IPS-15b (cell line): Measurements from ENCODE around the gene ABR.
A peak's percentile ranks its signal among the peaks of the same experiment; 100 is the strongest.
"Not testable (repeated sequence)": the region's sequence is repeated elsewhere in the genome, so short reads cannot be mapped to it uniquely, and the experiment has no call there.

Experiments
- H3K27me3 ChIP-seq: one replicate; pipeline ENCODE4 v1.6.1; 2013; ENCODE audit warnings: low read length; ENCODE audit not compliant: control insufficient read depth, insufficient read depth
- H3K36me3 ChIP-seq: one replicate; pipeline ENCODE4 v1.6.1; 2013; ENCODE audit warnings: low read length; ENCODE audit not compliant: control insufficient read depth, insufficient read depth
- H3K4me1 ChIP-seq: one replicate; pipeline ENCODE4 v1.6.1; 2013; ENCODE audit warnings: mild to moderate bottlenecking, low read length; ENCODE audit not compliant: control insufficient read depth, insufficient read depth
- H3K4me3 ChIP-seq: one replicate; pipeline ENCODE4 v1.5.1; 2013; ENCODE audit warnings: low read depth, low read length
- H3K9ac ChIP-seq: one replicate; pipeline ENCODE4 v1.6.1; 2013; ENCODE audit warnings: low read depth, mild to moderate bottlenecking, low read length
- H3K9me3 ChIP-seq: one replicate; pipeline ENCODE4 v1.6.1; 2013; ENCODE audit warnings: mild to moderate bottlenecking, low read length; ENCODE audit not compliant: control insufficient read depth, insufficient read depth

The ABR gene

GRCh38 chr17:1122533-1123392 is 57.0 kb downstream of the ABR start:
- Histone ChIP-seq H3K4me3 (no peak overlapping the region), H3K9ac (no peak overlapping the region), H3K4me1 (no peaks in the 10 kb centered on the region), H3K9me3 (no peaks in the 10 kb centered on the region), H3K36me3 (no peaks in the 10 kb centered on the region), H3K27me3 (no peaks in the 10 kb centered on the region)

GRCh38 chr17:1121442-1121817 is 58.4 kb downstream of the ABR start:
- H3K9me3 ChIP-seq, H3K27me3 ChIP-seq, H3K4me3 ChIP-seq, H3K9ac ChIP-seq, H3K4me1 ChIP-seq, H3K36me3 ChIP-seq: not testable (repeated sequence)

GRCh38 chr17:1120596-1121441 is 59.0 kb downstream of the ABR start:
- no peaks in the 10 kb centered on the region for H3K27me3 ChIP-seq
- no peak overlapping the region for H3K9ac ChIP-seq
- no peaks in the 10 kb centered on the region for H3K9me3 ChIP-seq
- H3K4me1 ChIP-seq: no peaks in the 10 kb centered on the region
- H3K36me3 ChIP-seq: no peaks in the 10 kb centered on the region
- H3K4me3 ChIP-seq: no peak overlapping the region

DNA sequence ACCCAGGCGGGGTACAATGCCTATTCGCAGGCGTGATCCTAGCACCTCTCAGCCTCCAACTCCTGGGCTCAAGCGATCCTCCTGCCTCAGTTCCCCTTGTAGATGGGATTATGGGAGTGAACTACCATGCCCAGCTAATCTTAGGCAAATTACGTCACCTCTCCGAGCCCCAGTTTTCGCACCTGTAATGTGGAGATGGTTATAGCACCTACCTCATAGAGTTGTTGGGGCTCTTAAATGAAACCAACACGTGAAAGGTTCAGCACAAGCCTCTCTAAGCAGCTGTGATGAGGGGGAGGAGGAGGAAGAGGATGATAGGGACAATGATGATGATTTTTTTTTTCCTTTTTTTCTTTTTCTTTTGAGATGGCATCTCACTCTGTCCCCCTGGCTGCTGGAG is 59.9 kb downstream of the ABR start:
- no peaks in the 10 kb centered on the region for H3K36me3 ChIP-seq
- H3K4me1 ChIP-seq: peaks cover 3% of the 10 kb centered on the region
- H3K27me3 ChIP-seq: no peaks in the 10 kb centered on the region
- no peak overlapping the region for H3K9ac ChIP-seq
- H3K4me3 ChIP-seq: no peak overlapping the region
- H3K9me3 ChIP-seq: no peaks in the 10 kb centered on the region

- Histone ChIP-seq H3K9me3 (no peaks in the 10 kb centered on the region), H3K4me1 (peaks cover 3% of the 10 kb centered on the region), H3K4me3 (no peak overlapping the region), H3K9ac (no peak overlapping the region), H3K27me3 (no peaks in the 10 kb centered on the region), H3K36me3 (no peaks in the 10 kb centered on the region)
These were observed 63.2 kb downstream of the ABR start for GRCh38 chr17:1116602-1117001.

DNA sequence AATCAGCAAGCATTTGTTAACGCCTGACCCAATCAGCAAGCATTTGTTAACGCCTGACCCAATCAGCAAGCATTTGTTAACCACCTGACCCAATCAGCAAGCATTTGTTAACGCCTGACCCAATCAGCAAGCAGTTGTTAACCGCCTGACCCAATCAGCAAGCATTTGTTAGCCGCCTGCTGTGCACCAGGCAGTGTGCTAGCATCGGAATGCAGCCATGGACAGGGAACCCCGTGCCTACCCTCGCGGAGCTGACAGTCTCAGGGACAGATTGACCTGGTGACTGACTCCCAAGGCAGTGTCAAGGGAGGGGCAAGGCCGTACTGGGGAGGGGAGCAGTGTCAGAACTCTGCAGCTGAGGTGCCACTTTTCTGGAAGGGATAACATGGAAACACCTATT is 66.9 kb downstream of the ABR start:
- H3K9ac ChIP-seq: no peak overlapping the region
- H3K4me3 ChIP-seq: no peak overlapping the region
- peaks cover 4% of the 10 kb centered on the region for H3K27me3 ChIP-seq
- H3K36me3 ChIP-seq: no peaks in the 10 kb centered on the region
- H3K4me1 ChIP-seq: peaks cover 5% of the 10 kb centered on the region
- no peaks in the 10 kb centered on the region for H3K9me3 ChIP-seq

DNA sequence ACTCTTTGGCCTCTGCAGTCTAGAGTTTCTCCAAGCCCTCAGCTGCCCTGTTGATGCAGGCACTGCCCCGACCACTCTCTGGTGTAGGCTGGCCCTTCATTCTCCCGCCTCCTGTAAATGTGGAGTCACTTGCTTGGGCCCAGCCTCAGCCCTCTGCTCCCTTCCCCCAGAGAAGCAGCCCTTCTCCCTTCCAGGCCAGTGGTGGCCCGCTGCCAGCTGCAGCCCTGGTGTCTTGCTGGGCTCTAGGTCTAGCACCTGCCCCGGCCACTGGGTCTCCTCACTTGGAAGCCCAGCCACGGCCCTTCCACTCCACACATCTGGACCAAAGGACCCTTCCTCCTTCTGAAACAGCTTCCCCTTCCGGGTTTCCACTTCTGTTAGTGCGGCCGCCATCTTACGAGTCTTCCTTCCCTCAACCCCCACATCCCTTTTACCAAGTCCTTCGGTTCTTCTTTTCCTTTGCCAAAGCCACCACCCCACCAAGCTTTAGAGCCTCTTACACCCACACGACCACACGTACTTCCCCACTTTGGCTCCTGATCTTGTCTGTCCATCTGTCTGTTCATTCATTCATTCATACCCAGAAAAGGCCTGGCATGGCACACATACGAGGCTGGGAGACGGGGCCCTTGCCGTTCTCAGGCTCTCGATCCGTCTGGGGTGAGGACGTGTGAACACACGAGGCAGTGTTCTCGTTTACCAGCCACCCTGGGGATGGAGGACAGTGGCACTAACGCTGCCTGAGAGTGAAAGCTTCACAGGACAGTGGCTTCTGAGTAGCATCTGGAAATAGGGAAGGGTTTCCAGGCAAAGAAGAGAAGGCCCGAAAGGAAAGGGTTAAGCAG is 68.0 kb downstream of the ABR start:
- Histone ChIP-seq H3K4me1 (peaks cover 5% of the 10 kb centered on the region), H3K9me3 (no peaks in the 10 kb centered on the region), H3K27me3 (peaks cover 4% of the 10 kb centered on the region), H3K36me3 (no peaks in the 10 kb centered on the region), H3K4me3 (no peak overlapping the region), H3K9ac (no peak overlapping the region)

DNA sequence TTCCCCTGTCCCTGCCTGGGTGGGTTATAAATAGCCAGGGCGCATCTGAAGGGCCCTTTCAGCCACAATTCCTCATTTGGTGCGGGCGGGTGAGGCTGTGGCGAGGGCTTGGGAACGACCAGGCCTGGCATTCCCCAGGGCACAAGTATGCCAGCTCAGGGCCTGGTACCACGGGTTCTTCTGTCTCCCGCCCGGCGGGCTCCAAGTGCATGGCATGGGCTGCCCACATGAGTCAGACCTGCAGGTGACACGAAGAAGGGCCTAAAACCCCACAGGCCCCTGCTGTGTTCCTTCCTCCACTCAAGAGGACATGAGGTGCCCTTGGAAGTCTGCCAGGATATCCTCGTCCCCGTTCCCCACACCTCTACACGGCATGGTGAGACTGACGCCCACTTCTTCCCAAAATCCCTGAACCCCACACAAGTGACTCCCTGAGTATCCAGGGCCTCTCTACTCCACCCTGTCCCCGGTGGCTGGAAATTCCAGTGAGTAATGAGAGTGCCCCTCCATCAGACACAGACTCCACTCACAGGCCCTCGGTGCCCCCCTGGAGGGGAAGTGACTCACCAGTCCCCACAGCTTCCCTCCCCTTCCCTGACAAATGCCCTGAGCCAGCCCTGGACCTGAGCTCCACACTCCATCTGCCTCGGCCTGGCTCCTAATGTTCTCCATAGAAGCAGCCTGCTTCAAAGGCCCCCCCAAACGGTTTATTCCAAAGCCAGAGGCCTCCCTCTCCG is 68.8 kb downstream of the ABR start:
- Histone ChIP-seq H3K9me3 (no peaks in the 10 kb centered on the region), H3K36me3 (no peaks in the 10 kb centered on the region), H3K4me3 (no peak overlapping the region), H3K9ac (no peak overlapping the region), H3K27me3 (peaks cover 4% of the 10 kb centered on the region), H3K4me1 (peaks cover 5% of the 10 kb centered on the region)

- Histone ChIP-seq H3K9ac (no peak overlapping the region), H3K9me3 (no peaks in the 10 kb centered on the region), H3K36me3 (no peaks in the 10 kb centered on the region), H3K27me3 (peaks cover 4% of the 10 kb centered on the region), H3K4me3 (peak overlapping the region; percentile 22), H3K4me1 (peaks cover 5% of the 10 kb centered on the region)
These were observed 69.3 kb downstream of the ABR start for GRCh38 chr17:1110541-1110861.

GRCh38 chr17:1109606-1110540 is 69.9 kb downstream of the ABR start:
- H3K4me3 ChIP-seq: peak overlapping the region; percentile 22
- H3K9ac ChIP-seq: no peak overlapping the region
- H3K27me3 ChIP-seq: peaks cover 4% of the 10 kb centered on the region
- H3K4me1 ChIP-seq: peaks cover 2% of the 10 kb centered on the region
- no peaks in the 10 kb centered on the region for H3K9me3 ChIP-seq
- H3K36me3 ChIP-seq: no peaks in the 10 kb centered on the region
